Fibroblast of skin of left biceps (primary cell): Measurements from ENCODE around the gene RIC3.
A peak's percentile ranks its signal among the peaks of the same experiment; 100 is the strongest.

Source experiments
- DNase-seq, 2 experiments: peaks; one replicate each; pipeline ENCODE4 v3.0.0-alpha.2; 2013; ENCODE audit warnings: low read depth in 2 of 2

The RIC3 gene

GRCh38 chr11:8087756-8088155 is 81.1 kb downstream of the RIC3 start:
- DNase-seq: no peak

- DNase-seq: no peak
These were observed 81.6 kb downstream of the RIC3 start for GRCh38 chr11:8087185-8087584.

GRCh38 chr11:8086571-8086970 is 82.3 kb downstream of the RIC3 start:
- DNase-seq: no peak

GRCh38 chr11:8086001-8086479 is 82.8 kb downstream of the RIC3 start:
- no peak for DNase-seq

GRCh38 chr11:8085011-8085645 is 83.7 kb downstream of the RIC3 start:
- DNase-seq: no peak

- no peak for DNase-seq
These were observed 84.5 kb downstream of the RIC3 start for GRCh38 chr11:8084352-8084751.

- no peak for DNase-seq
These were observed 84.9 kb downstream of the RIC3 start for GRCh38 chr11:8083871-8084281.

GRCh38 chr11:8083088-8083395 is 85.8 kb downstream of the RIC3 start:
- no peak for DNase-seq

- no peak for DNase-seq
These were observed 86.3 kb downstream of the RIC3 start for GRCh38 chr11:8082391-8083087.

GRCh38 chr11:8081591-8082250 is 87.1 kb downstream of the RIC3 start:
- DNase-seq: no peak

GRCh38 chr11:8080674-8081590 is 87.9 kb downstream of the RIC3 start, which contains the start of gene TUB:
TSS of gene TUB (plus strand) at chr11:8081211. CDS start at chr11:8081511, 300 bp downstream.
- DNase-seq: no peak

GRCh38 chr11:8080069-8080670 is 88.7 kb downstream of the RIC3 start:
- no peak for DNase-seq

- DNase-seq: no peak
These were observed 89.6 kb downstream of the RIC3 start for GRCh38 chr11:8079111-8079675.

- DNase-seq: no peak
These were observed 93.6 kb downstream of the RIC3 start for GRCh38 chr11:8075119-8075726.

- DNase-seq: no peak
These were observed 96.9 kb downstream of the RIC3 start for GRCh38 chr11:8071616-8072581.

- no peak for DNase-seq
These were observed 98.3 kb downstream of the RIC3 start for GRCh38 chr11:8070417-8071115.

GRCh38 chr11:8069771-8070170 is 99.1 kb downstream of the RIC3 start:
- no peak for DNase-seq

GRCh38 chr11:8068605-8069221 is 100.1 kb downstream of the RIC3 start:
- DNase-seq: peak; percentile 72 to 75
